ENCODE measurements around the gene CDC123. TPM values are rescaled to one million over a fixed set of nuclear protein-coding genes. Genes with fewer than 3 reads are reported as not detected.

CDC123 gene
- polyA plus RNA-seq, 6 donors from 2014 or later, result 98.5 to 184 (median 115) TPM

DNA sequence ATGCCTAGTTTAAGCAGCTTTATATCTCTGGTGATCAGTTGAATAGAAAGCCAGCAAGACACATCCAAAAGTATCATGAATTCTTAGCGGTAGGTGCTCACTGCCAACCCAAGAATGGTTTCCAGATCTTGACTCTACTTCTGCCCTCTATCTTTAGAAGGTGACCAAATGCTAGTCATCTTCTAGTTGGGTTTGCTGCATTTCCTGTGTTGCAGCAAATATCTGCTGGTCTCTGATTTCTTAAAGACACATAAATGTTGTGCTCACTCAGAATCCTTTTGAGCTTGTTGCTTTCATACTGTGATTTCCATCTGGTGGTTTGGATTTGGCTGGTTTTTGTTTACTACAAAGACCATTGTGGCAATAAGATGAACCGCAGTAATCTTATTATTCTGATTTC is 2.2 kb downstream of the CDC123 start:
- Mint-ChIP-seq H3K4me1 (peaks cover 40 to 47% (median 41%) of the 10 kb centered on the region in 3 donors), H3K27me3 (no peaks in the 10 kb centered on the region), H3K27ac (peak overlapping the region in 2 of 6 donors; percentile 44 to 53), H3K36me3 (peaks cover 4 to 22% of the 10 kb centered on the region in 2 donors), H3K4me3 (peak overlapping the region in 4 of 8 donors; percentile 28 to 80 (median 52)), H3K9me3 (no peaks in the 10 kb centered on the region)
- DNase-seq, result no peak
- ATAC-seq (ENCODE audit: low read depth in 2 of 2), result no peak

- H3K27me3 Mint-ChIP-seq, result no peaks in the 10 kb centered on the region
- peaks cover 8 to 29% of the 10 kb centered on the region in 2 donors for H3K36me3 Mint-ChIP-seq
- no peak for ATAC-seq (ENCODE audit: low read depth in 2 of 2)
- no peak for DNase-seq
- H3K4me3 Mint-ChIP-seq, result peak overlapping the region in 2 of 8 donors; percentile 1 to 34
- H3K4me1 Mint-ChIP-seq, result peaks cover 33 to 37% (median 36%) of the 10 kb centered on the region in 3 donors
- no peak overlapping the region for H3K27ac Mint-ChIP-seq
- no peaks in the 10 kb centered on the region for H3K9me3 Mint-ChIP-seq
Measured at GRCh38 chr10:12200850-12201249, 4.9 kb downstream of the CDC123 start.

DNA sequence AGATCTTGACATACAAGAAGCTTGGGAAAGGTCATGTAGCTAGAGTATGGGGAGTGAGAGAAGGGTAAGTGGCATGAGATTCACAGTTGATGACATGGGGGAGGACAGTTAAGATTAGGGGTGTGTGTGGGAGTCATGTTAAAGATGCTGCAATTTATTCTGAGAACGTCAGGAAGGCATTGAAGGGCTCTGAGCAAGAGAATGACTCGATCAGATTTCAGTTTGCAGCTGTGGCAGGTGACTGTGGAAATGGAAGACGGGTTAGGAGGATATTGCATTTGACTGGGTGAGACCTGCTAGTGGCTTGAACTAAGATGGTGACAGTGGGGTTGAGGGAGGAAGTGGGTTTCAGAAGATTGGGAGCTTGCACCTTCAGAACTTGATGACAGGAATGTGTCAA is 5.6 kb downstream of the CDC123 start:
- Mint-ChIP-seq H3K4me3 (peak overlapping the region in 2 of 8 donors; percentile 1 to 35), H3K4me1 (peaks cover 26 to 34% (median 30%) of the 10 kb centered on the region in 3 donors), H3K27ac (peak overlapping the region in 4 of 6 donors; percentile 13 to 58 (median 33)), H3K9me3 (no peaks in the 10 kb centered on the region), H3K36me3 (peaks cover 8 to 24% of the 10 kb centered on the region in 2 donors), H3K27me3 (no peaks in the 10 kb centered on the region)
- ATAC-seq (ENCODE audit: low read depth in 2 of 2) (no peak), DNase-seq (no peak)

DNA sequence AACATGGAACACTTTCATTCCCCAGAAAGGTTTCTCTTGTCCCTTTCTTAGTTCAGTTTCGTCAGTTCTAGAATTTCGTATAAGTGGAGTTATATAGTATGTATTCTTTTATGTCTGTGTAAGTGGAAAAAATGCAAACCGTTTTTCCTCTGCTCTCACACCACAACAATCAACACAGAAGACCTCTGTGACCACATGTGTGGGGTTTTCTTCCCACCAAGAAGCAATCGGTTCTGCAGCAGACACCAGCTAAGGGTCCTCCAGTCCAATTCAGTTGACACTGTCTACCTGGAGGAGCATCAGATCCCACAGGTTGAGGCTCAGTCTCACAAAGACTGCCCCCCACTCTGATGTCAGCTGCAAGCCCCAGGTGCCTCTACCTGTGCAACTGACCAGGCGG is 6.2 kb downstream of the CDC123 start:
- ATAC-seq (ENCODE audit: low read depth in 2 of 2), result no peak
- Mint-ChIP-seq H3K4me1 (peaks cover 22 to 34% (median 31%) of the 10 kb centered on the region in 3 donors), H3K27ac (no peak overlapping the region), H3K9me3 (peaks cover 0 to under 1% (median 0%) of the 10 kb centered on the region in 7 donors), H3K4me3 (no peak overlapping the region), H3K36me3 (peaks cover 11 to 29% of the 10 kb centered on the region in 2 donors), H3K27me3 (no peaks in the 10 kb centered on the region)
- DNase-seq, result no peak

DNA sequence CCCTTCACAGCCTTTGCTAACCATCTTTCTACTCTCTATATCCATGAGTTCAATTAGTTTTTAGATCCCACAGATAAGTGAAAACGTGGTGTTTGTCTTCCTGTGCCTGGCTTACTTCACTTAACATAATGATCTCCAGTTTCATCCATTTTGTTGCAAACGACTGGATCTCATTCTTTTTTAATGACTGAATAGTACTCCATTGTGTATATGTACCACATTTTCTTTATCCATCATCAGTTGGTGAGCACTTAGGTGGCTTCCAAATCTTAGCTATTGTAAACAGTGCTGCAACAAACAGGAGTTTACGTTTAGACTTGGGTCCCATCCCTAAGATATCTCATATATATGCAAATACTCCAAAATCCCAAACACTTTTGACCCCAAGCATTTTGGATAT is 9.1 kb downstream of the CDC123 start:
- DNase-seq, result no peak
- H3K36me3 Mint-ChIP-seq, result peaks cover 17 to 35% of the 10 kb centered on the region in 2 donors
- peaks cover 38 to 51% (median 38%) of the 10 kb centered on the region in 3 donors for H3K4me1 Mint-ChIP-seq
- no peak for ATAC-seq (ENCODE audit: low read depth in 2 of 2)
- H3K27me3 Mint-ChIP-seq, result no peaks in the 10 kb centered on the region
- H3K27ac Mint-ChIP-seq, result peak overlapping the region in 1 of 6 donors; percentile 60
- H3K4me3 Mint-ChIP-seq, result no peak overlapping the region
- peaks cover 0 to 1% (median 0%) of the 10 kb centered on the region in 7 donors for H3K9me3 Mint-ChIP-seq

DNA sequence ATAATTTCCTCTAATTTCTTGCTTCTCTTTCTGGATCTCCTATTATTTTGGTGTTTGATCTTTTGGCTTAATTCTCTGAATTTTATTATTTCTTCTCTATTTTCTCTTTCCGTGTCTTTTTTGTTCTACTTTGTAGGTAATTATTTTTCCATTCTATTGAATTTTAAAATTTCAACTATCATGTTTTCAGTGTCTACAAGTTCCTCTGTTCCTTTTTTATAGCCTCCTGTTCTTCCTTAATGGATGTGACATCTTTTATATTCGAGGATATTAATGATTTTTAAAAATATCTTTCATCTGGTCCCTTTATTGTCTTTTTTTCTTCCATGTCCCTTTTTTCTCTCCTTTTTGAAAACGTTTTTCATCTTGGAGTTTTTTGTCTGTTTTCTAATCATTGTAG is 11.1 kb downstream of the CDC123 start:
- peak overlapping the region in 2 of 6 donors; percentile 15 to 31 for H3K27ac Mint-ChIP-seq
- H3K4me1 Mint-ChIP-seq, result peaks cover 29 to 43% (median 29%) of the 10 kb centered on the region in 3 donors
- peaks cover 0 to 1% (median 0%) of the 10 kb centered on the region in 7 donors for H3K9me3 Mint-ChIP-seq
- peaks cover 17 to 24% of the 10 kb centered on the region in 2 donors for H3K36me3 Mint-ChIP-seq
- ATAC-seq (ENCODE audit: low read depth in 2 of 2) (no peak), DNase-seq (no peak)
- no peak overlapping the region for H3K4me3 Mint-ChIP-seq
- no peaks in the 10 kb centered on the region for H3K27me3 Mint-ChIP-seq

- Mint-ChIP-seq H3K9me3 (peaks cover 0 to 1% (median 0%) of the 10 kb centered on the region in 7 donors), H3K27ac (no peak overlapping the region)
- ATAC-seq (ENCODE audit: low read depth in 2 of 2), result no peak
Measured at GRCh38 chr10:12208460-12208859, 12.5 kb downstream of the CDC123 start.

DNA sequence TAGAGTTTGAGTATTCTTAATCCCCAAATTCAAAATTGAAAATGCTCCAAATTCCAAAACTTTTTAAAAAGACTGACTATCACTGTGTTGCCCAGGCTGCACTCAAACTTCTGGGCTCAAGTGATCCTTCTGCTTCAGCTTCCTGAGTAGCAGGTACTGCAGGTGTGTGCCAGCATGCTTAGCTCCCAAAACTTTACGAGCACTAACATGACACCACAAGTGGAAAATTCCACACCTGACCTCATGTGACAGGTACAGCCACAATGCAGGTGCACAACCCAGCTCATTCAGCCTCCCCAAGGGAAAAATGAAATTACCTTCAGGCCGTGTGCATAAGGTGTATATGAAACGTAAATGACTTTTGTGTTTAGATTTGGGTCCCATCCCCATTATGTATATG is 16.5 kb downstream of the CDC123 start:
- Mint-ChIP-seq H3K9me3 (no peaks in the 10 kb centered on the region), H3K36me3 (peaks cover 15 to 19% of the 10 kb centered on the region in 2 donors), H3K27ac (no peak overlapping the region), H3K27me3 (no peaks in the 10 kb centered on the region), H3K4me3 (no peak overlapping the region), H3K4me1 (peaks cover 27 to 39% (median 29%) of the 10 kb centered on the region in 3 donors)
- ATAC-seq (ENCODE audit: low read depth in 2 of 2), result no peak
- no peak for DNase-seq

More at GRCh38 chr10:12208460-12208859, 12.5 kb downstream of the CDC123 start:
- peaks cover 24 to 39% (median 24%) of the 10 kb centered on the region in 3 donors for H3K4me1 Mint-ChIP-seq
- DNase-seq, result no peak
- no peak overlapping the region for H3K4me3 Mint-ChIP-seq
- H3K36me3 Mint-ChIP-seq, result peaks cover 21 to 24% of the 10 kb centered on the region in 2 donors
- H3K27me3 Mint-ChIP-seq, result no peaks in the 10 kb centered on the region

DNA sequence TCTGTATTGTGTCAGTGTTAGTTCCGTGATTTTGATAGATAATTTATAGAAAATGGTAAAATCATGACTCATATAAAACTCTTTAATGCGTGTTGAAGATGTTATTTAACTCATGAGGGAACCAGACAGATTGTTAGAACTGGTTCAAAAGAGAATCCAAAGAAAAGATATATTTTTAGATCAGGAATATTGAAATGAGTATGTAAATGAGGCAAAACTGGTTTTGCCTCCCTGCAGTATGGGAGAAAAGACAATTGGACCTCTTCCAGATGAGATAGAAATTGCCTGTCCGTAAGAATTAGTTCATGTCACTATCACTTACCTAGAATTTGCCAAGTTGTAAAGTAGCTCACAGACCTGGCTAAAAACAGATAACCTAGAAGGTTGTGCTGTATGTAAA is 17.6 kb downstream of the CDC123 start:
- peak overlapping the region in 1 of 6 donors; percentile 70 for H3K27ac Mint-ChIP-seq
- peaks cover 19 to 33% (median 20%) of the 10 kb centered on the region in 3 donors for H3K4me1 Mint-ChIP-seq
- ATAC-seq (ENCODE audit: low read depth in 2 of 2), result no peak
- no peak overlapping the region for H3K4me3 Mint-ChIP-seq
- no peaks in the 10 kb centered on the region for H3K9me3 Mint-ChIP-seq
- H3K27me3 Mint-ChIP-seq, result no peaks in the 10 kb centered on the region
- peaks cover 11 to 14% of the 10 kb centered on the region in 2 donors for H3K36me3 Mint-ChIP-seq
- DNase-seq, result no peak

- ATAC-seq (ENCODE audit: low read depth in 2 of 2) (no peak), DNase-seq (no peak)
- peak overlapping the region in 5 of 6 donors; percentile 86 to 97 (median 95) for H3K27ac Mint-ChIP-seq
- H3K4me1 Mint-ChIP-seq, result peaks cover 15 to 29% (median 16%) of the 10 kb centered on the region in 3 donors
- H3K4me3 Mint-ChIP-seq, result peak overlapping the region in 1 of 8 donors; percentile 15
- peaks cover 16 to 18% of the 10 kb centered on the region in 2 donors for H3K36me3 Mint-ChIP-seq
- H3K27me3 Mint-ChIP-seq, result no peaks in the 10 kb centered on the region
- H3K9me3 Mint-ChIP-seq, result no peaks in the 10 kb centered on the region
Measured at GRCh38 chr10:12214093-12214492, 18.1 kb downstream of the CDC123 start.

DNA sequence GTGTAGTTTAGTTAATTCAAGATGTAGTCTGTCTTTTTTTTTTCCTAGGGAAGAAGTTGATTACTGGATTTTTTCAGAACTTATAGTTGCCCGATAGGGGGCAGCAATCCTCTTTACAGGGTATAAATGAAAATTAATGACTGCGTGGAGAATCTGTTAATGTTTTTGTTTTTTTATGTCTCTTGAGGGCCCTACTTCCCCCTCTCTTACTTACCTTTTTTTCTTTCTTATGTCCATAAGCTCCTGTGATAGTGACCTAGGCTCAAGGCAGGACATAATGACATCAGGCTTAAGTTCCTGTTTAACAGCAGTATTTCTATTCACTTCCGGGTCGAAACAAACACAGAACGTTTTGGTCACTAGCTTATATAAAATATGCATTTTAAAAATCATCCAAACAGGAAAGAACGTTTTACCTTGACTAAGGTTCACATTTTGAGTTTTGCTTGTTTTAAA is 18.8 kb downstream of the CDC123 start:
- Mint-ChIP-seq H3K4me1 (peaks cover 13 to 22% (median 14%) of the 10 kb centered on the region in 3 donors), H3K36me3 (peaks cover 18 to 19% of the 10 kb centered on the region in 2 donors), H3K27me3 (no peaks in the 10 kb centered on the region), H3K9me3 (no peaks in the 10 kb centered on the region), H3K27ac (peak overlapping the region; percentile 86 to 97 (median 95)), H3K4me3 (peak overlapping the region; percentile 22 to 91 (median 68))
- ATAC-seq (ENCODE audit: low read depth in 2 of 2) (peak; percentile 81 to 83), DNase-seq (peak; percentile 62)

- Mint-ChIP-seq H3K36me3 (peaks cover 18 to 20% of the 10 kb centered on the region in 2 donors), H3K4me3 (peak overlapping the region in 1 of 8 donors; percentile 48), H3K27me3 (no peaks in the 10 kb centered on the region), H3K9me3 (no peaks in the 10 kb centered on the region), H3K27ac (peak overlapping the region in 4 of 6 donors; percentile 21 to 63 (median 50)), H3K4me1 (peaks cover 13 to 21% (median 14%) of the 10 kb centered on the region in 3 donors)
- ATAC-seq (ENCODE audit: low read depth in 2 of 2) (no peak), DNase-seq (no peak)
Measured at GRCh38 chr10:12218991-12219390, 23.0 kb downstream of the CDC123 start.

- peak overlapping the region in 2 of 6 donors; percentile 1 to 62 for H3K27ac Mint-ChIP-seq
- H3K9me3 Mint-ChIP-seq, result no peaks in the 10 kb centered on the region
- H3K36me3 Mint-ChIP-seq, result peaks cover 16 to 24% of the 10 kb centered on the region in 2 donors
- DNase-seq (no peak), ATAC-seq (ENCODE audit: low read depth in 2 of 2) (no peak)
- peaks cover 0 to 5% (median 0%) of the 10 kb centered on the region in 3 donors for H3K4me1 Mint-ChIP-seq
- H3K4me3 Mint-ChIP-seq, result no peak overlapping the region
- H3K27me3 Mint-ChIP-seq, result no peaks in the 10 kb centered on the region
Measured at GRCh38 chr10:12221323-12222298, 25.6 kb downstream of the CDC123 start.

Measured in naive B cell (primary cell).